Right lobe of liver (tissue), 6 donors: ENCODE measurements around the gene WDR91. TPM values are rescaled to one million over a fixed set of nuclear protein-coding genes. Genes with fewer than 3 reads are reported as not detected.

ENCODE experiments used
- ATAC-seq, 4 donors: fragments of 200-7000 bp; cut with Tn5 transposase; one replicate each; pipeline ENCODE4 v1.9.1; 2020; ENCODE audit warnings: mild to moderate bottlenecking in 4 of 4, moderate library complexity in 4 of 4
- DNase-seq, 3 donors: peaks; one replicate each; pipeline ENCODE4 v3.0.0-alpha.2; 2020
- H3K27ac ChIP-seq, 3 donors: fragments of 200-600 bp; one replicate each; pipeline ENCODE4 v1.8.0; 2022
- H3K27me3 ChIP-seq, 2 donors: fragments of 200-600 bp; one replicate each; pipeline ENCODE4 v1.8.0; 2022
- H3K36me3 ChIP-seq, 4 donors: fragments of 200-600 bp; sonication (generic) in 1 of 4; one replicate each; pipeline versions ENCODE4 v1.5.1 to v1.8.0; 2017 to 2022; ENCODE audit warnings: control low read depth in 1 of 4
- H3K4me1 ChIP-seq, 4 donors: fragments of 200-600 bp; sonication (generic) in 1 of 4; one replicate each; pipeline versions ENCODE4 v1.5.1 to v1.8.0; 2017 to 2022; ENCODE audit warnings: control low read depth in 1 of 4
- H3K4me3 ChIP-seq, 3 donors: fragments of 200-600 bp; one replicate each; pipeline ENCODE4 v1.8.0; 2022
- H3K9me3 ChIP-seq, 4 donors: fragments of 200-600 bp; sonication (generic) in 1 of 4; one replicate each; pipeline versions ENCODE4 v1.5.1 to v1.8.0; 2017 to 2022; ENCODE audit warnings: control low read depth in 1 of 4
- POLR2A ChIP-seq: fragments of 450-650 bp; IDR thresholded peaks from one replicate; pipeline ENCODE4 v1.6.1; 2017; ENCODE audit warnings: antibody characterized with exemption, mild to moderate bottlenecking
- WGBS: methylation state at CpG from one replicate; pipeline ENCODE4 v1.1.6; 2018; ENCODE audit warnings: low coverage, low lambda C conversion rate; ENCODE audit not compliant: insufficient coverage; ENCODE audit errors: missing lambda C conversion rate; 5-methylcytosine and 5-hydroxymethylcytosine counted together
- intact Hi-C, 2 donors: fragments of 100-400 bp; cut with DNase I; formaldehyde crosslinking; loops; one replicate each; pipeline versions ENCODE4 v1.11.2 to v1.14.1; 2022
- total RNA-seq, 6 experiments: library from RNA; depleted of rRNA in 2 of 6; stranded (reverse); fragments of >200 nt in 2 of 6; fragmentation: NEBNext Ultra II Directional in 3 of 6; extraction: Animal tissue kit (Norgen Biotek cat#: 25700) in 3 of 6; gene quantifications; one replicate each; pipeline versions ENCODE4 v1.1.0 to v1.2.4, GENCODE V29; 2016 to 2023
- TF ChIP-seq, protein P1 (sequence below), 4 donors: fragments of 200-600 bp in 3 of 4; fragments of 450-650 bp in 1 of 4; IDR thresholded peaks; one replicate each; pipeline versions ENCODE4 v1.5.1 to v1.8.0; 2016 to 2022; ENCODE audit warnings: antibody characterized with exemption in 4 of 4, mild to moderate bottlenecking in 2 of 4
- donor health status: DM: no; HTN: yes; CAD: no.
- donor health status: DM: no; HTN: no; CAD: no.
- donor health status: DM: no; HTN: no; CAD: no.
- donor health status: DM: no; HTN: yes; CAD: no.
- donor health status: DM: no; HTN: yes; CAD: no.

WDR91 gene
- total RNA-seq, 6 experiments from 2014 or later, result 6.0 to 11.5 (median 8.6) TPM

- Histone ChIP-seq H3K27me3 (no peaks in the 10 kb centered on the region), H3K9me3 (no peaks in the 10 kb centered on the region), H3K4me3 (peak within 1 kb of the TSS; percentile 86 to 98 (median 88)), H3K36me3 (peaks cover 0 to 28% (median 0%) of the 10 kb centered on the region in 4 donors), H3K4me1 (peaks cover 0 to 32% (median 6%) of the 10 kb centered on the region in 4 donors), H3K27ac (peak within 1 kb of the TSS; percentile 97 to 99 (median 98))
- DNase-seq, result peak; percentile 98 to 99 (median 98)
- peak; percentile 89 for TF ChIP-seq POLR2A
- TF ChIP-seq, protein P1, sequence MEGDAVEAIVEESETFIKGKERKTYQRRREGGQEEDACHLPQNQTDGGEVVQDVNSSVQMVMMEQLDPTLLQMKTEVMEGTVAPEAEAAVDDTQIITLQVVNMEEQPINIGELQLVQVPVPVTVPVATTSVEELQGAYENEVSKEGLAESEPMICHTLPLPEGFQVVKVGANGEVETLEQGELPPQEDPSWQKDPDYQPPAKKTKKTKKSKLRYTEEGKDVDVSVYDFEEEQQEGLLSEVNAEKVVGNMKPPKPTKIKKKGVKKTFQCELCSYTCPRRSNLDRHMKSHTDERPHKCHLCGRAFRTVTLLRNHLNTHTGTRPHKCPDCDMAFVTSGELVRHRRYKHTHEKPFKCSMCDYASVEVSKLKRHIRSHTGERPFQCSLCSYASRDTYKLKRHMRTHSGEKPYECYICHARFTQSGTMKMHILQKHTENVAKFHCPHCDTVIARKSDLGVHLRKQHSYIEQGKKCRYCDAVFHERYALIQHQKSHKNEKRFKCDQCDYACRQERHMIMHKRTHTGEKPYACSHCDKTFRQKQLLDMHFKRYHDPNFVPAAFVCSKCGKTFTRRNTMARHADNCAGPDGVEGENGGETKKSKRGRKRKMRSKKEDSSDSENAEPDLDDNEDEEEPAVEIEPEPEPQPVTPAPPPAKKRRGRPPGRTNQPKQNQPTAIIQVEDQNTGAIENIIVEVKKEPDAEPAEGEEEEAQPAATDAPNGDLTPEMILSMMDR (IDR thresholded peaks at IDR 0.05), result peak; percentile 59 to 82 (median 70)
- peak; percentile 67 to 90 (median 88) for ATAC-seq
- intact Hi-C loops, result no loop called here
- 0% methylated on average over 18 of the region's 77 CpGs for WGBS
These were observed 40.9 kb downstream of the WDR91 start, which contains the start of gene CYREN for GRCh38 chr7:135170274-135170997. CYREN (minus strand) TSS chr7:135170707; CDS start chr7:135168922, 1,785 bp downstream.

DNA sequence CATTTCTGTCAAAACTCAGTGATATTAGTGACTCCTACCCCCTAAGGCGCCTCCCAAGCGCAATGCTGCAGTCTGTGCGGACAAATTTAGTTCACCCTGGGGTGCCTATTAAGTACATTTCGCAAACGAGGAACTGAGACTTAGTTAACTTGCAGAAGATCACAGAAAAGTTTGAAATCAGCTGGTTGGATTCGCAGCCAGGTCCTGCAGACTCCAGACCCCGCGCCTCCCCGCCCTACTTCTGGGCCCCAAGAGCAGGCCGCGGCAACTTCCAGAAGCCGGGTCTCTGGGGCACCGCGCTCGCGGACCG lies 41.4 kb downstream of the WDR91 start:
- TF ChIP-seq POLR2A, result no peak
- TF ChIP-seq, protein P1 (IDR thresholded peaks at IDR 0.05), result no peak
- Histone ChIP-seq H3K27me3 (no peaks in the 10 kb centered on the region), H3K4me1 (peaks cover 0 to 32% (median 9%) of the 10 kb centered on the region in 4 donors), H3K36me3 (peaks cover 0 to 33% (median 0%) of the 10 kb centered on the region in 4 donors), H3K4me3 (peak overlapping the region; percentile 86 to 98 (median 88)), H3K9me3 (no peaks in the 10 kb centered on the region), H3K27ac (peak overlapping the region; percentile 97 to 99 (median 98))
- peak in 1 of 4 donors; percentile 2 for ATAC-seq
- WGBS, result under 1% methylated on average over 11 of the region's 17 CpGs
- intact Hi-C loops, result no loop called here
- no peak for DNase-seq

GRCh38 chr7:135169141-135169963 lies 42.0 kb downstream of the WDR91 start:
- no peaks in the 10 kb centered on the region for H3K27me3 ChIP-seq
- peaks cover 0 to 32% (median 9%) of the 10 kb centered on the region in 4 donors for H3K4me1 ChIP-seq
- H3K4me3 ChIP-seq, result peak overlapping the region; percentile 86 to 98 (median 88)
- H3K27ac ChIP-seq, result peak overlapping the region; percentile 97 to 99 (median 98)
- ATAC-seq, result peak; percentile 6 to 26 (median 10)
- intact Hi-C loops, result no loop called here
- TF ChIP-seq POLR2A, result no peak
- TF ChIP-seq, protein P1 (IDR thresholded peaks at IDR 0.05), result peak; percentile 41 to 50 (median 48)
- H3K36me3 ChIP-seq, result peaks cover 0 to 39% (median 0%) of the 10 kb centered on the region in 4 donors
- no peaks in the 10 kb centered on the region for H3K9me3 ChIP-seq
- WGBS, result 22% methylated on average over 9 of the region's 11 CpGs
- peak; percentile 75 to 81 (median 78) for DNase-seq

- ATAC-seq (no peak), DNase-seq (no peak)
- H3K4me1 ChIP-seq, result peaks cover 0 to 32% (median 9%) of the 10 kb centered on the region in 4 donors
- H3K4me3 ChIP-seq, result no peak overlapping the region
- TF ChIP-seq, protein P1 (IDR thresholded peaks at IDR 0.05), result no peak
- no peak for TF ChIP-seq POLR2A
- no peaks in the 10 kb centered on the region for H3K9me3 ChIP-seq
- no peaks in the 10 kb centered on the region for H3K27me3 ChIP-seq
- peaks cover 0 to 39% (median 1%) of the 10 kb centered on the region in 4 donors for H3K36me3 ChIP-seq
- intact Hi-C loops, result no loop called here
- WGBS, result 89% methylated on average over 6 of the region's 13 CpGs
- peak overlapping the region; percentile 97 to 99 (median 98) for H3K27ac ChIP-seq
These were observed 42.7 kb downstream of the WDR91 start for GRCh38 chr7:135168489-135169140.
